NCI-H748 treated with DMSO at 0.1 percent for 48 hours (cell line): ENCODE measurements around the gene LGALS16.
"Not testable (repeated sequence)": the region's sequence is repeated elsewhere in the genome, so short reads cannot be mapped to it uniquely, and the experiment has no call there.

Experiments
- DNase-seq: peaks from one replicate; lab custom pipeline; 2025; lab: John Stamatoyannopoulos, UW

LGALS16 gene, protein sequence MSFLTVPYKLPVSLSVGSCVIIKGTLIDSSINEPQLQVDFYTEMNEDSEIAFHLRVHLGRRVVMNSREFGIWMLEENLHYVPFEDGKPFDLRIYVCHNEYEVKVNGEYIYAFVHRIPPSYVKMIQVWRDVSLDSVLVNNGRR

DNA sequence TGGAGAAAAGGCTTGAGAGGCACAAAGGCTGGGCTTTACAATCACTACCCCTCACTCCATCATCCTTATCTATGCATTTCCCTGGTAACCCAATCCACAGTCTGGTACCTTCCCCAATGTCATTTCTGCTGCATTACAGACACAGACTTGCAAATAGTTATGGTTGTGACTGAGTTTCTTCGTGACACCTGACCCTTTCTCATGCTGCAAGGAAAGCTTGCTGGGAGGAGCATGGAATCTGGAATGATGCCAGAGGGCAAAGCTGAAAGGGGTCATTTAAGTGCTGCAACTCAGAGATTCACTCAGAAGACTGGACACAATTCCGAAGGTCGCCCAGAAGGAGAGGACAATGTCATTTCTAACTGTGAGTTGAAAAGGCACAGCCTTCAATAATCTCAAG, at the start of gene LGALS16:
Gene LGALS16, plus strand, starts transcription at position 301 of the 400 bp plus-strand sequence. Its CDS starts 49 bp downstream, at position 350.
- DNase-seq, result no peak

DNA sequence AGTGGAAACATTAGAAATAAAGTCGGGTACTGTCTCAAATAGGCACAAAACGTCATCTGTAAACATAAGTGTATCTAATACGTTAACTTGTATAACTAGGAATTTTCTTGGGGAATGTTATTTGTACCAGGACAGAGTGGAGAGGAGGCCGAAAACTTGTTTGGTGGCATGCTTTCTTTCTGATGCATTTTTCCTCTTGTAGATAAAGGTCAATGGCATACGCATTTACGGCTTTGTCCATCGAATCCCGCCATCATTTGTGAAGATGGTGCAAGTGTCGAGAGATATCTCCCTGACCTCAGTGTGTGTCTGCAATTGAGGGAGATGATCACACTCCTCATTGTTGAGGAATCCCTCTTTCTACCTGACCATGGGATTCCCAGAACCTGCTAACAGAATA, 48.7 kb upstream of the LGALS16 start:
- DNase-seq, result no peak

DNA sequence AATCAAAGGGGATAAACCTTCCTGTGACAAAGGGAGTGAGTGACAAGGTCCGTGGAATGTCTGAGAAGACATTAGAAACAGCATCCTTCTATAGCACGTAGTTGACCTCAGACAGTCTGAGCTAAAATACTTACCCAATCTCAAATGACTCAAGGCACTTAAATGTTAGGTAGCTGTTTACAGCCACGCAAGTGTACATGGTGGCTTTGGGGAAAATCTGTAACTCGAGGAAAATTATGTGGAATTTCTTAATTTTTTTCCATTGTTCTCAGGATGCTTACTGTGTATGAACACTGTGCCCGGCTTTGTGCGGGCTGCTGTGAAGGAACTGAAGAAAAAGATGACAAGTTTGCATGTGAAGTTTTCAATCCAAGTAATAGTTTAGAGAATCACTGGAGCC, 48.2 kb upstream of the LGALS16 start:
- DNase-seq, result no peak

DNA sequence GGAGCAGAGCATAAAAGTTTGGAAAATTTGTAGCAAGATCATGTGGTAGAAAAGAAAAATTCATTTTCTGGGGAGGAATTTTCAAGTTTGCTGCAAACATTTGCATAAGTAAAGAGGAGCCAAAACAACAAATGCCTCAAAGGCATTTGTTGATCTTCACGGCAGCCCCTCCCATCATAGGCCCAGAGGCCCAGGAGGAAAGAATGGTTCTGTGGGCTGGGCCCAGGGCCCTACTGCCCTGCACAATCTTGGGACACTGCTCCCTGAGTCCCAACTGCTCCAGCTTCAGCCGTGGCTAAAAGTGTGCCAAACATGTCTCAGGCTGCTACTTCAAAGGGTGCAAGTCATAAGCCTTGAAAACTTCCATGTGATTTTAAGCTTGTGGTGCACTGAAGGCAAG, 42.1 kb upstream of the LGALS16 start:
- no peak for DNase-seq

DNA sequence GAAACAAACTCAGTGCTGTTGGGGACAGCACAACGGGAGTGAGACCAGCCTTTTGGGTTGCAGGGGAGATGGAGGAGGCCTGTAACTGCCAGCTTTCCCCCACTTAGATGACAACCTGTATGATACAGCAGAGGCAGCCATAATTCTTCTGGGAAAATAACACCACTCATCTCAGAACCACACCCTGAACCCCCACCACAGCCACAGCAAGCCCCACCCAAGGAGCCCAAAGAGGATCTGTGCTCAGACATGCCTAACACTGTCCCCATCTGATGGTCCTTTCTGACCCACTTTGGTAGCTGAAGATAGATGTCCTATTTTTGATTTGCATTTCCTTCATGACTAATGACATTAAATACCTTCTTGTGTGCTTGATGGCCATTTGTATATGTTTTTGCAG, 38.0 kb upstream of the LGALS16 start:
- no peak for DNase-seq

GRCh38 chr19:39623946-39624345, 31.8 kb upstream of the LGALS16 start:
- no peak for DNase-seq

- DNase-seq, result not testable (repeated sequence)
These were observed 28.1 kb upstream of the LGALS16 start for GRCh38 chr19:39627631-39628030.

DNA sequence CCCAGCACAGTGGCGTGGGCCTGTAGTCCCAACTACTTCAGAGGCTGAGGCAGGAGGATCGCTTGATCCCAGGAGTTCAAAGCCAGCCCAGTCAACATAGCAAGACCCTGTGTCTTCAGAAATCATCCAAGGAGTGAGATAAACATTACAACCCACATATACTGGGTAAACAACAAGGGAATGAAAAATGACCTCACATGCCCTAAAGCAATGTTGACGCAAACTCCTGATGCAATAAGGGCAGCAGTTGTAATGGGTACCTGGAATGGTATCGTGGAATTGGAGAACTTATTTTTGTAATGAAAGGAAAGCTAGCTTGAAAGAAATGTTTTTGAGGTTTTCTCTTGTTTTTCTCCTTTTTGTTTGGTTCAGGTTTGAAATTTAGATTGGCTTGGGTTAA, 24.5 kb upstream of the LGALS16 start:
- no peak for DNase-seq

- DNase-seq, result no peak
These were observed 24.1 kb upstream of the LGALS16 start for GRCh38 chr19:39631626-39632025.

GRCh38 chr19:39637891-39638290, 17.8 kb upstream of the LGALS16 start:
- no peak for DNase-seq

- no peak for DNase-seq
These were observed 13.9 kb upstream of the LGALS16 start for GRCh38 chr19:39641773-39642172.

GRCh38 chr19:39643591-39643990, 12.1 kb upstream of the LGALS16 start:
- no peak for DNase-seq

DNA sequence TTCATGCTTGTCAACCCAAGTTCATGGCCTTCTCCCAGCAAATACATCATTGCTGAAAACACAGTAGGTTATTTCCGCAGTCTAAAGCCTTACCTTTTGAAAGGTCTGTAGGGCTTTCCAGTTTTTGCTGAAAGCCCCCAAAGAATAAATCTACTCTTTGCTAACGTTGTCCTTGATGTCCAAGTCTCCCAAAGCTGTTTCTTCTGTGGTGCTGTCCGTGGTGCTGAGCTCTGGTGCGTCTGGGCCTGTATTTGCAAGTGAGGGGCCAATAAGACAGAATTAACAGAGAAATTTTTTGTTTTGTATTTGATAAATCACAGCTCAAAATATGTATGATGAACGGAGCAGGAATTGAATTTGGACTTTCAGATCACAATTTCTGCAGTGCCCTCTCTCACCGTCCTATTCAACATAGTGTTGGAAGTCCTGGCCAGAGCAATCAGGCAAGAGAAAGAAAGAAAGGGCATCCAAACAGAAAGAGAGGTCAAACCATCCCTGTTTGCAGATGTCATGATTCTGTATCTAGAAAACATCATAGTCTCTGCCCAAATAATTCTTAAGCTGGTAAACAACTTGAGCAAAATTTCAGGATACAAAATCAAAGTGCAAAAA, 9.8 kb upstream of the LGALS16 start:
- DNase-seq, result no peak

DNA sequence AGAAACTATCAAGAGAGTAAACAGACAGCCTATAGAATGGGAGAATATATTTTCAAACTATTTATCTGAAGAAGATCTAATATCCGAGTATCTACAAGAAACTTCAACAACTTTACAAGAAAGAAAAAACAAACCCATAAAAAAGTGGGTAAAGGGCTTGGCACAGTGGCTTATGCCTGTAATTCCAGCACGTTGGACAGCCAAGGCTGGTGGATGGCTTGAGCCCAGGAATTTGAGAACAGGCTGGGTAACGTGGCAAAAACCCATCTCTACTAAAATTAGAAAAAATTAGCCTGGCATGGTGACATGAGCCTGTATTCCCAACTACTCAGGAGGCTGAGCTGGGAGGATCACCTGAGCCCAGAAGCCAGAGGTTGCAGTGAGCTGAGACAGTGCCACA, 7.8 kb upstream of the LGALS16 start:
- no peak for DNase-seq

DNA sequence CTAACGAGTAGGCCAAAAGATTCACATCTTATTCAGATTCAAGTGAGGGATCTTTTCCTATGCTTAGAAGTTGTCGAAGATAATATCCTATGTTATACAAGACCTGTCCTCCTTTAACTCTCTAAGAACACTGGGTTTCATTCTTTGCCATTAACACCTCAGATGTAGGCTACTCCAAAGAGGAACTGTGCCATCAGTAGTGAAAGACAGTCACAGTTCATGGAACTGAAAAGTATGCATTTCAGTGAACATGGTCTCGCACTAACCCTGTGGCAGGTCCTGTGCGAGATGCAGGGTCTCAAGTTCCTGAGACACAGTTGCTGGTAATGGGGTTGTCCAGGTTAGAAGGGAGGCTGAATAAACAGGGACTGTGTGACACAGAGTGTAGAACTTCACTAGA, 4.1 kb downstream of the LGALS16 start:
- DNase-seq, result no peak

GRCh38 chr19:39660661-39661060, 4.9 kb downstream of the LGALS16 start:
- DNase-seq, result no peak

DNA sequence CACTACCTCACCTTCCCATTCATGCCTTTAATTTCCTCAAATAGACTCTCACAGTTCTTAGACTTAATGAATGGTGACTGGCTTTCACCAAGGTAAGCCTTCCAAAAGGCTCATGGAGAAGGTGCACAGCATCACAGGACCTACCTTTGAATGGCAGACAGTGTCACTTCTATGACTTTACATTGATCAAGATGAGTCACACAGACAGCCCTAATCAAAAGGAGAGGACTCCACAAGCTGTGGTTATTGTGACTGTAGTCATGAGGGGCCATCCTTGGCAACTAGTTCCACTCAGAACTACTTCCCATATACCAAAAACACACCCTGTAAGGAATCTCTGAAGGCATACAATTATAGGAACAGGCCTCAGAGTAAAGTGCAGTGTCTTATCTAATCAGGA, 5.9 kb downstream of the LGALS16 start:
- no peak for DNase-seq

DNA sequence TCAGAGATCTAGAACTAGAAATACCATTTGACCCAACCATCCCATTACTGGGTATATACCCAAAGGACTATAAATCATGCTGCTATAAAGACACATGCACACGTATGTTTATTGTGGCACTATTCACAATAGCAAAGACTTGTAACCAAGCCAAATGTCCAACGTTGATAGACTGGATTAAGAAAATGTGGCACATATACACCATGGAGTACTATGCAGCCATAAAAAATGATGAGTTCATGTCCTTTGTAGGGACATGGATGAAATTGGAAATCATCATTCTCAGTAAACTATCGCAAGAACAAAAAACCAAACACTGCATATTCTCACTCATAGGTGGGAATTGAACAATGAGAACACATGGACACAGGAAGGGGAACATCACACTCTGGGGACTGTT, 14.1 kb downstream of the LGALS16 start:
- not testable (repeated sequence) for DNase-seq

GRCh38 chr19:39670998-39671397, 15.3 kb downstream of the LGALS16 start:
- DNase-seq, result no peak

DNA sequence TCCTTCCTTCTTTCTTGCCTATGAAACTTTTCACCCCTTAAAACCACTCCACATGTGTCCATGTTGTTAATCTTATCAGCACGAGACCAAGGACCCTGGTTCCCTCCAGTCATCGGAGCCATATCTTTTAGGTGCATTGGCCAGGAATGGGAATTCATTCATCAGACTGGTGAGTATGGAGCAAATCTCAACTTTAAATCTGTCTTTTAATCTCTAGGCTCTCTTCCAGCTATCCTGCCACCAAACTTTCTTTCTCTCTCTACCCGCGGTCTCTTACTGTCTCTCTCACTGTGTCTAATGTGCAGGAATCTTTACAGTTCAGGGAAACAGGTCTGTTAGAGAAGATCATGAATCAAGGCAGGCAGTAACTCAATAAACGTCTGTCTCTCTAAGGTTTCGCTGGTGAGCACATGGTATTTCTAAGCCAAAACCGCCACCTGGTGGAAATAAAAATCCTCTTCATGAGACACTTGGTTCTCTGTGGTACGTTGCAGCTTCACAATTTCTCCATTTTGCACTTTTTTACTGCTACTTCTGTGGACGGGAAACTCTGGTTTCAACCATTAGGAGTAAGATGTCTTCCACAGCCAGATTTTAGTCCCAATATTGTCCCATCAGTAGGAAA, 16.1 kb downstream of the LGALS16 start:
- peak; percentile 67 for DNase-seq

- no peak for DNase-seq
These were observed 16.8 kb downstream of the LGALS16 start for GRCh38 chr19:39672473-39672872.

- DNase-seq, result peak; percentile 49
These were observed 18.1 kb downstream of the LGALS16 start for GRCh38 chr19:39673862-39674261.

DNA sequence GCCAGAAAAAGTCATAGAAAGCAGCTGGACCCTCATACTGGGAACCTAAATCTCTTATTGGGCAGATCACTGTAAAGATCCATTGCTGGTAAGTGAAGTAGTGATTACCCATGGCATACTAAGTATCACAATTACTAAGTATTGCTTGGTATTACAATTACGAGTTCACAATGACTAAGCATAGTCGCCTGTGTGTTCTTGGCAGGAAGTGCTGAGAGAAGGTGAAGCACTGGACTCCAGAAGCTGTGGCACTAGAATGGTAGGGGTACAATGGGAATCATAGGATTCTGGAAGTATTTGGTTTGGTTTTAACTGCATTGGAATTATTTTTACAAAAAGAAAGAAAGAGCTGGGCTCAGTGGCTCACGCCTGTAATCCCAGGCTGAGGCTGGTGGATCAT, 20.3 kb downstream of the LGALS16 start:
- DNase-seq, result no peak
